Measurements from ENCODE around the gene FTO. TPM values are rescaled to one million over a fixed set of nuclear protein-coding genes. Genes with fewer than 3 reads are reported as not detected.

Gene FTO
- total RNA-seq, 4 donors from 2014 or later = 98.1 to 127 (median 109) TPM

- no peak overlapping the region for H3K27ac ChIP-seq
- H3K36me3 ChIP-seq = no peaks in the 10 kb centered on the region
- no peaks in the 10 kb centered on the region for H3K27me3 ChIP-seq
- 62 to 67% methylated on average over 19 of the region's 19 CpGs for WGBS, 2 donors
- no peaks in the 10 kb centered on the region for H3K9me3 ChIP-seq
- DNase-seq (ENCODE audit: low spot score in 2 of 2) = no peak
- H3K4me3 ChIP-seq = no peak overlapping the region
- no peaks in the 10 kb centered on the region for H3K4me1 ChIP-seq
- TF ChIP-seq CTCF (IDR thresholded peaks at IDR 0.05) = no peak
- TF ChIP-seq POLR2A (IDR thresholded peaks at IDR 0.05) = no peak
- no peak for TF ChIP-seq EP300 (IDR thresholded peaks at IDR 0.05)
These were observed 495.7 kb downstream of the FTO start for GRCh38 chr16:54199487-54200160.

GRCh38 chr16:54200161-54200534, 496.2 kb downstream of the FTO start:
- DNase-seq (ENCODE audit: low spot score in 2 of 2) = no peak
- WGBS, 2 donors = 90 to 97% methylated on average over 3 of the region's 3 CpGs
- Histone ChIP-seq H3K36me3 (no peaks in the 10 kb centered on the region), H3K4me1 (no peaks in the 10 kb centered on the region), H3K9me3 (no peaks in the 10 kb centered on the region), H3K27ac (no peak overlapping the region), H3K27me3 (no peaks in the 10 kb centered on the region), H3K4me3 (no peak overlapping the region)
- no peak for TF ChIP-seq POLR2A (IDR thresholded peaks at IDR 0.05)
- TF ChIP-seq CTCF (IDR thresholded peaks at IDR 0.05) = no peak
- no peak for TF ChIP-seq EP300 (IDR thresholded peaks at IDR 0.05)

GRCh38 chr16:54200720-54201119, 496.8 kb downstream of the FTO start:
- H3K4me3 ChIP-seq = no peak overlapping the region
- WGBS, 2 donors = 57 to 73% methylated on average over 1 of the region's 1 CpG
- no peaks in the 10 kb centered on the region for H3K27me3 ChIP-seq
- H3K36me3 ChIP-seq = no peaks in the 10 kb centered on the region
- H3K4me1 ChIP-seq = no peaks in the 10 kb centered on the region
- DNase-seq (ENCODE audit: low spot score in 2 of 2) = no peak
- H3K9me3 ChIP-seq = no peaks in the 10 kb centered on the region
- no peak for TF ChIP-seq CTCF (IDR thresholded peaks at IDR 0.05)
- TF ChIP-seq POLR2A (IDR thresholded peaks at IDR 0.05) = no peak
- no peak for TF ChIP-seq EP300 (IDR thresholded peaks at IDR 0.05)
- H3K27ac ChIP-seq = no peak overlapping the region

- no peak for DNase-seq (ENCODE audit: low spot score in 2 of 2)
- 81 to 86% methylated on average over 4 of the region's 4 CpGs for WGBS, 2 donors
- H3K4me1 ChIP-seq = no peaks in the 10 kb centered on the region
- no peak overlapping the region for H3K4me3 ChIP-seq
- H3K9me3 ChIP-seq = no peaks in the 10 kb centered on the region
- no peak for TF ChIP-seq POLR2A (IDR thresholded peaks at IDR 0.05)
- TF ChIP-seq CTCF (IDR thresholded peaks at IDR 0.05) = no peak
- TF ChIP-seq EP300 (IDR thresholded peaks at IDR 0.05) = no peak
- H3K27ac ChIP-seq = no peak overlapping the region
- H3K27me3 ChIP-seq = no peaks in the 10 kb centered on the region
- no peaks in the 10 kb centered on the region for H3K36me3 ChIP-seq
These were observed 497.2 kb downstream of the FTO start for GRCh38 chr16:54201200-54201599.

Small RNAs within 50 kb of the gene (small RNA-seq; reads per million reads assigned to genes)
- not detected for gene AC007347.2

Other genes with a start within 250 kb of the FTO start
- 10 to 100 TPM; 33.3 to 48.5 (median 39.8) TPM for gene AKTIP, start 200.9 kb upstream of the FTO start, total RNA-seq
- gene RPGRIP1L, start 297 bp upstream of the FTO start, total RNA-seq = 1 to 10 TPM; 4.4 to 7.1 (median 6.6) TPM

All from tibial nerve (tissue), 4 donors.